SK-MEL-5 (cell line): ENCODE results near the gene BTG3. TPM values are rescaled to one million over a fixed set of nuclear protein-coding genes. Genes with fewer than 3 reads are reported as not detected.

ENCODE experiments used
- DNase-seq: peaks from one replicate; pipeline ENCODE4 v3.0.0-alpha.2; 2016; ENCODE audit warnings: low read depth, low spot score
- in situ Hi-C: cut with HindIII; loops from 2 replicates; pipeline ENCODE4 v1.10.0; 2016; ENCODE audit warnings: low sequenced_read_pairs, high pct_unique_total_duplicates, low pct_unique_long_range_greater_than_20kb
- total RNA-seq: library from RNA; depleted of rRNA; stranded (reverse); fragments of >200 nt; shearing (Covaris generic); gene quantifications from 2 replicates; pipeline ENCODE4 v1.2.3, GENCODE V29; 2014

The BTG3 gene
- total RNA-seq, 1 experiment from 2014 or later = 45.5 TPM

GRCh38 chr21:17602874-17603273 is 9.8 kb downstream of the BTG3 start:
- peak; percentile 23 for DNase-seq
- in situ Hi-C loops = no loop called here

GRCh38 chr21:17598437-17598836 is 14.3 kb downstream of the BTG3 start:
- no peak for DNase-seq
- in situ Hi-C loops = no loop called here

GRCh38 chr21:17597680-17598079 is 15.0 kb downstream of the BTG3 start:
- in situ Hi-C loops = no loop called here
- no peak for DNase-seq

GRCh38 chr21:17590430-17590829 is 22.3 kb downstream of the BTG3 start:
- in situ Hi-C loops = no loop called here
- no peak for DNase-seq

- peak; percentile 68 for DNase-seq
- in situ Hi-C loops = no loop called here
Observed at GRCh38 chr21:17585875-17586450, 26.7 kb downstream of the BTG3 start.

GRCh38 chr21:17583898-17584297 is 28.8 kb downstream of the BTG3 start:
- DNase-seq = no peak
- in situ Hi-C loops = no loop called here

GRCh38 chr21:17580319-17580718 is 32.4 kb downstream of the BTG3 start:
- DNase-seq = no peak
- in situ Hi-C loops = no loop called here

- no peak for DNase-seq
- in situ Hi-C loops = no loop called here
Observed at GRCh38 chr21:17578876-17579275, 33.8 kb downstream of the BTG3 start.

GRCh38 chr21:17578162-17578561 is 34.5 kb downstream of the BTG3 start:
- DNase-seq = no peak
- in situ Hi-C loops = no loop called here

GRCh38 chr21:17577701-17578100 is 35.0 kb downstream of the BTG3 start:
- in situ Hi-C loops = no loop called here
- DNase-seq = no peak

- DNase-seq = no peak
- in situ Hi-C loops = no loop called here
Observed at GRCh38 chr21:17576080-17576835, 36.4 kb downstream of the BTG3 start.

- no peak for DNase-seq
- in situ Hi-C loops = no loop called here
Observed at GRCh38 chr21:17575076-17575475, 37.6 kb downstream of the BTG3 start.

- DNase-seq = no peak
- in situ Hi-C loops = no loop called here
Observed at GRCh38 chr21:17572431-17572830, 40.3 kb downstream of the BTG3 start.

- in situ Hi-C loops = no loop called here
- DNase-seq = no peak
Observed at GRCh38 chr21:17570786-17571185, 41.9 kb downstream of the BTG3 start.

- no peak for DNase-seq
- in situ Hi-C loops = no loop called here
Observed at GRCh38 chr21:17560377-17561025, 52.2 kb downstream of the BTG3 start.

GRCh38 chr21:17554679-17555465 is 57.8 kb downstream of the BTG3 start:
- peak; percentile 65 for DNase-seq
- in situ Hi-C loops = loop anchor here (5.0 kb wide), 1 partner anchor 163 kb away; no protein-coding TSS in a partner anchor

- no peak for DNase-seq
- in situ Hi-C loops = loop anchor here (5.0 kb wide), 1 partner anchor 162 kb away; no protein-coding TSS in a partner anchor
Observed at GRCh38 chr21:17554120-17554519, 58.6 kb downstream of the BTG3 start.

GRCh38 chr21:17552410-17552809 is 60.3 kb downstream of the BTG3 start:
- in situ Hi-C loops = loop anchor here (5.0 kb wide), 1 partner anchor 160 kb away; no protein-coding TSS in a partner anchor
- no peak for DNase-seq
